Activated T-cell treated with anti-CD3 and anti-CD28 coated beads for 1 hour (primary cell): Measurements from ENCODE around the gene ASPDH.
"Not testable (repeated sequence)": the region's sequence is repeated elsewhere in the genome, so short reads cannot be mapped to it uniquely, and the experiment has no call there.

ENCODE experiments used
- DNase-seq: peaks from one replicate; pipeline ENCODE4 v3.0.0-alpha.2; 2020; ENCODE audit warnings: low read depth

The ASPDH gene

DNA sequence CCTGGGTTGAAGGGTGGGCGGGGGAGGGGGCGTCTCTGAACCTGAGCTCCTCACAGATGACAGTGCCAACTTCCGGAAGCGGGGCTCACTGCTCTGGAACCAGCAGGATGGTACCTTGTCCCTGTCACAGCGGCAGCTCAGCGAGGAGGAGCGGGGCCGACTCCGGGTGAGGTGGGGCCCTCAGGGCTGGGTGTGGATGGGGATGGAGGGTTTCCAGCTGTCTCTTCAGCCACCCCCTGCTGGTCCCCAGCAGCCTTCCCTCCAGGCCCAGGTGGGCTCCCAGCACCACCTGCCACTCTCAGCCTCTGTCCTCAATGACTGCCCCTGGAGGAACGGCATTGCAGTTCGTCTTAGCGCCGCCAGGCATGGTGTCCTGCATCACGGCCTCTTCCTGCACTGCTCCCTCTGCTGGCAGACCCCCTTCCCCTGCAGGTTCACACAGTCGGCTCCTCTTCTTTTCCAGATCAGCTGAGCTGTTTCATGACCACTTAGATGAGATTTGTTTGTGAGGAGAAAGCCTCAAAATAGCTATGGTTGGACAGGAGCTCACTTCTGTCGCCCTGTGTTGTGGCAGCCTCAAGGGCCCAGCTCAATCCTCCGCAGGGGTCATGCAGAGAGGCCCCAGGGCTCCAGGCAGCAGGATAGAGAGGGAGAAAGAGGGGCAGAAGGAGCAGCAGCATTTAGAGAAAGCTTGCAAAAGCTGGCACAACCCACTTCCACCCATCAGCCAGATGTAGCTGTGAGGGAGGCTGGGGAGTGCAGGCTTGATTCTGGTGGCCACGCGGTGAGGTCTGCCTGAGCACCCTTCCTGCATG, 34.6 kb downstream of the ASPDH start:
- no peak for DNase-seq

DNA sequence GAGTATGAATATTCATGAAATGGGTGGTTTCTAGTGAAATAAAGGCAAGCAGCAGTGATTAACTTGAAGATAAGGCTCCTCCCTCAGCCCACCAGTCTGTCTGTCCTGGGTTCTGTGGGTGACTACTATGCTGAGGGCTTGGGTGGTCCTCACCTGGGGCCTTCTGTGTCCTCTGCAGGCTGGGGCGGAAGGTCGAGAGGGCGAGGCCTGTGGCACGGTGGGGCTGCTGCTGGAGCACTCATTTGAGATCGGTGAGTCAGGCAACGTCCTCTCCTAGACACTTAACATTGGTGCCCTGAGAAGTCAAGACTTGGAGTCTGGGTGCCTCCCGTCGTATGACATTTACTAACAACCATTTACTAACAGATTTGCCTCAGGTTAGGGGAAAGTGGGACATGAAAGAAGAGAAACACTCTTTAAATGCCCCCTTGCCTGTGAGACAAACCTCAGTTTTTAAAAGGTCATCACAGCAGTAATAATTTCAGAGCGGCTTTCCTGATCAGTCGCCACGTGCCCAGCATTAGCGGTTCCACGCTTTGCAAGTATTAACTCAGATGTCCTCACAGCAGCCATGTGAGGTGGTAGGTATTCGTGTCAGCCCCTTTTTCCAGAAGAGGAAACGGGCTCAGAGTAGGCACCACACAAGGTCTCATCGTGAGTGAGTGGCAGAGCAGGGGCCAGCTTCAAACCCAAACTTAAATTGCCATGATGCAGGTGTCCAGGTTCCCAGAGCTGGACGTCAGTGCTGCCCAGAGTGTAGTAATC, 35.8 kb downstream of the ASPDH start:
- DNase-seq: no peak

DNA sequence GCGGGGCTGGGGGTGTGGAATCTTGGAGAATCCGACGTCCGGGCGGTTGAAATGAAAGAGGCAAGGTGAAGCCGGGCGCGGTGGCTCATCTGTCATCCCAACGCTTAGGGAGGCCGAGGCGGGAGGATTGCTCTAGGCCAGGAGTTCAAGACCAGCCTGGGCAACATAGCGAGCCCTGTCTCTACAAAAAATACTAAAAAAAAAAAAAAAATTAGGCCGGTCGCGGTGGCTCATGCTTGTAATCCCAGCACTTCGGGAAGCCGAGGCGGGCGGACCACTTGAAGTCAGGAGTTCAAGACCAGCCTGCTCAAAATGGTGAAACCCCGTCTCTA, 36.8 kb downstream of the ASPDH start:
- DNase-seq: no peak

DNA sequence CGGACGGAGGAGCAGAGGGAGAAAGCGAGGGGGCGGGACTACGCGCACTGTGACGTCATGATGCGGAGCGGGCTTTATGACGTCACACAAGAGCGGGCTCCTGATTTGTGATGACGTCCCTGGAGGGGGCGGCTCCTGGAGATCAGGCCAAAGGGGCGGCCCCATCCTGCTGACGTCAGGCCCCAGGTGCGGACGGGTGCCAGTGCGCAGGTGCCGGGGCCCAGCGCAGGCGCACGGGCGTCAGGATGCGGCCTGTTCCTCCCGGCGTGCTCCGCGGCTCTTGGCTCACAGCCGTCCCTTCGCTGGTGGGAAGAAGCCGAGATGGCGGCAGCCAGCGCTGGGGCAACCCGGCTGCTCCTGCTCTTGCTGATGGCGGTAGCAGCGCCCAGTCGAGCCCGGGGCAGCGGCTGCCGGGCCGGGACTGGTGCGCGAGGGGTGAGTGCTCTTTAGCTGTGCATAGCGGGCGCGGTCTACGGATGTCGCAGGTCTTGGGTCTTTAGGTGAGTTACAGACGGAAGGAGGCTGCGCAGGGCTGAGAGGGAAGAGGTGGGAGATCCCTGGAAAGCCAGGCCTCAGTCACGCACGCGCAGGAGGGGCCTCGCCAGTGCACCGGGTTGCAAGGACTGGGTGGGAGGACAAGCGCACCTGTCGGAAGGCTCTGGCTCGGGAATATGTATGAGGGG, 37.3 kb downstream of the ASPDH start, which contains the start of the genes EMC10 and GARIN5A:
TSS of gene EMC10 (plus strand) at position 284 of the 683 bp plus-strand sequence. CDS start at position 322, 38 bp downstream.
TSS of gene GARIN5A (minus strand) at position 625 of the 683 bp plus-strand sequence. CDS start at position 165, 460 bp downstream.
- peak; percentile 83 for DNase-seq

DNA sequence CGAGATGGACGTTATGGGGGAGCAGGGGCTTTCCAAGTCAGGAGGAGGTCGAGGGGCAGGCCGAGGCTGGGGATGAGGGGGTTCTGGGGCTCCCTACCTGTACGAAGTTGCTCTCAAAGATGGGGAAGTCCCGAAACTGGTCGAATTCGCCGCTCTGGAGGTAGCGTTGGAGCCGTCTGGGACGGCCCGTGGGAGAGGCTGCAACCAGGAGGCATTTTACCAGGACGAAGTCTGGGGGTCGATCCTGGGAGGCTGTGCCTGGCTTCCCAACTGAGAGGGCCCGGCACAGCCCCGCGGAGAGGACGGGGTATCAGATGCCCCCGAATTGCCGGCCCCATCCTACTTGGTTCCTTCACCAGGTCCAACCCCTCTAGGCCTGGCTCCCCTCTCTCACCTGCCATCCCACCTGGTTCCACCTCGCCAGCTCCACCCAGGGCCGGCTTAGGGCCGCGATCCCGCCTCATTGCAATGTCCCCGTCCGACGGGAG, 37.9 kb downstream of the ASPDH start:
- DNase-seq: no peak

DNA sequence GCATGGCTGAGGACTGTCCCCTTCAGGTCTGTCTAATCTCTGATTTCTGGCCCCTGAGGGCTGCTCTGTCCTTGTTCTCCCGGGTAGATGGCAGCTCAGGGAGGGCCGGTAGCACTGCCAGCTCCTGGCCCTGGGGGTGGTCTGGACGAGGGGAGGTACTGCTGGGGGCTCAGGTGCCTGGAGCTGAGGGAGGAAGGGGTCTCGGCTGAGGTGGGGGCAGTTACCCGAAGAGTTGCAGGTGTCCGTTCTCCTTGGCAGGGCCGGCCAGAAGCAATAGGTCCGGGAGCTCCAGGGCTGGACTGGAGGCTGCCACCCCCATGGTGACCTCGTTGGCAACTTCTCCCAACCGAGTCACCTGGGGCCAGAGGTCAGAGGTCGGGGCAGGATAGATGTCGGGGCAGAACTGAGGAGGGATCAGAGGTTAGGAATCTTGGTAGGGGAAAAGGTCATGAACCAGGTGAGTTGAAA, 38.6 kb downstream of the ASPDH start:
- no peak for DNase-seq

DNA sequence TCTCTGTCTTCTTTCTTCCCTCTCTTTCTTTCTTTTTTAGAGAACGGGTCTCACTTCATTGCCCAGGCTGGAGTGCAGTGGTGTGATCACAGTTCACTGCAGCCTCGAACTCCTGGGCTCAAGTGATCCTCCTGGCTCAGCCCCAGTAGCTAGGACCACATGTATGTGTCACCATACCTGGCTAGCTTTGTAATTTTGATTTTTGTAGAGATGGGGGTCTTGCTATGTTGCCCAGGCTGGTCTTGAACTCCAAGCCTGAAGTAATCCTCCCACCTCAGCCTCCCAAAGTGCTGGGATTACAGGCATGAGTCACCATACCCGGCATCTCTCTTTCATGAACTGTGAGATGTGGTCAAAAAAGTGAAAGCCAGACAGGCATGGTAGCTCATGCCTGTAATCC, 40.4 kb downstream of the ASPDH start:
- DNase-seq: not testable (repeated sequence)

DNA sequence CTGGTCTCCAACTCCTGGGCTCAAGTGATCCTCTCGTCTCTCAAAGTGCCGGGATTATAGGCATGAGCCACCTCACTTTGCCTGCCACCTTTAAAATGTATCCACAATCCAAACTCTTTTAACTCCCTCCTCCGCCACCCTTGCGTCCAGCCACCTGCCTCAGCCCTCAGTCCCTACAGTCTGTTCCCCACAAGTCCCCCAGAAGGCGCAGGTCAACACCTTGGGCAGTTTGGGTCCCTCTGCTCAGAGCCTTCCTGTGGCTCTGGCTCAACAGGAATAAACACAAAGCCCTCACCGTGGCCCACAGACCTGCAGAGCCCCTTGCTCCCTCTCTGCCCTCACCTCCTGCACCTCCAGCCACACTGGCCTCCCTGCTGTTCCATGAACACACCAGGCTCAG, 44.9 kb downstream of the ASPDH start:
- DNase-seq: no peak

DNA sequence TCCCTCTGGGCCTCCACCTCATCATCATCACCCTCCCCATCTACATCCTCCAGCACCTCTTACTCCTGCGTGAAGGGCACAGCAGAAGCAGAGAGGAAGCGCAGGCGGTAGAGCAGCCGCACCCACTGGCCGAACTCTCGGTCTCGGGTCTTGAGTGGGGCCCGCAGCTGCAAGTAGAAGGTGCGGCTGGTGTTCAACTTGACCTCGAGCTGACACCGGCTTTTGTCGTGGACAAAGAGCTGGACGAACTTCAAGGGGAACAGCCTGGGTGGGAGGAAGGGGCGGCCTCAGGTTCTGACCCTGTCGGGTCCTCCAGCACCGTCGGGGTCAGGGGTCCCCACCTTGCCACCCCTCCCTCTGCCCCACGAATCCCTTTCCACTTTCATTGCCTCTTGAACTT, 46.1 kb downstream of the ASPDH start:
- DNase-seq: no peak

DNA sequence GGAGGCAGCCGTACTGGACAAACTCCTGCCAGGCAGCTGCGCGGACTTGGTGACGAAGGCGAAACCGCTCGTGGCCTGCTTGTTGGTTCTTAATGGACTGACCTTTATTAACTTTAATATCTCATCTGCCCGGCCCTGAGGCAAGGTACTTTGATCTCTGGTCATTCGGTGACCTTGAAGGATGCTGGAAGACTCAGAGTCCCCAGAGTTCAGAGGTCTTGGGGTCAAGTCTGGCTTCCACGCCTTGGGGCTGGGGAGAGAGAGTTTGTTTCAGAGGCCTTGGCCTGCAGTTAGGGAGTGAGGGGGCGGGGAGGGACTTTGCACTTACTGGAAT, 47.0 kb downstream of the ASPDH start:
- DNase-seq: no peak

DNA sequence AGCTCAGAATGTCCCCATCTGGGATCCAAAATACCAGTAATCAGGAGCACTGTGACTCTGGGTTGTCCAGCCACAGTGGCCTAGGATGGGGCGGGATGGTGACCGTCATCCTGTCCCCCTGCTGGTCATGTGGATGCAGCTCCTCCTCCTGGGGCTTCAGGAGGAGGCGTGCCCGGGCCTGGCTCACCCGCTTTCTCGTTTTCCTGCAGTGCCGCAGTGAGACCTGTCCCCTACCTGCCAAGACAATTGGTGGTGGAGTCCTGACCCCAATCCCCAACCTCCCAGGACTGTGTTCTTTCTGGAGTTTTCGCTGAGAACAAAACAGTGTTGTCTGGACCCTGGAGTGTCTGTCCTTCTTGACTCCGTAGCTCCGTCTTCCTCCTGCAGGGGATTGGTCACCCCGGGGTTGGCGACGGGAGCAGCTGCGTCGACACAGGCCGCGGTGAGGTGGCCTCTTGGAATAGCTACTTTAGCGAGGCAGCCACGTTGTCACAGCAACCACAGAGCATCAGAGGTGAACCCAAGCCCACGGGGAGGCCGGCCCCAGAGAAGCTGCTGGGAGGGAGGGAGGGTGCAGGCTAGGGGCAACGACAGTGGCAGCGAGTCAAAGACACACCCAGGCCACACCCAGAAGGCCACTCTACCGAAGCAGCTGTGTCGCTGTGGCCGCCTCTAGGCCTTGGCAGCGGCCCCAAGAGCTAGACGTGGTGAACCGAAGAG, 47.6 kb downstream of the ASPDH start:
- DNase-seq: no peak

DNA sequence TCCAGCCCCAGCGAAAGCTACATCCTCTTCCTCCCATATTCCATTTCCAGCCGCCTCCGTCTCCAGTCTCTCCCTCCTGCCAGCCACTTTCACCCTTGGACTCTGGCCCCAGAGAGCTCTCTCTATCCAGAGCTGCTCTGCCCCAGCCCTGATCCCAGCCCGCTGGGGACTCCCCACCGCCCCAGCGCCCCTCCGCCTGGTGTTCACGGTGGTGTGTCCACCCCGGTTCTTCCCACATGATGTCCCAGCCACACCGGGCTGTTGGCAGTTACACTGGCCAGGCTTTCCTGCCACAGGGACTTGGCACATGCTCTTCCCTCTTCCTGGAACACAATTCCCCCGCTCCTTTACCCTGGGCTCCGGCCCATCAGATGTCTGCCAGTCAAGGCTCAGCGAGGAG, 48.7 kb downstream of the ASPDH start:
- no peak for DNase-seq

DNA sequence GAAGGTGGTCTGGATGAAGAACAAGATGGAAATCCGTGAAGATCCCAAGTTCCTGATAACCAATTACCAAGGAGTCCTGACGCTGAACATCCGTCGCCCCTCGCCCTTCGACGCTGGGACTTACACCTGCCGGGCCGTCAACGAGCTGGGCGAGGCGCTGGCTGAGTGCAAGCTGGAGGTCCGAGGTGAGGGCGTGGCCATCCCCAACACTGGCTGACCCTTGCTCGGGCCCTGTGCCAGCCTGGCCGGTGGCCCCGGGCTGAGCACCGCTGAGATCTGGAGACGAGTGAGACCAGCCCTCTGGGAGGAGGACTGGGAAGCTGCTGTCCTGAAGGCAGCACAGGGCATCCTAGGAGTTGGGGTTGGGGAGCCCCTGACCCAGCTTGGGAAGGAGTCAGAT, 49.4 kb downstream of the ASPDH start:
- no peak for DNase-seq

DNA sequence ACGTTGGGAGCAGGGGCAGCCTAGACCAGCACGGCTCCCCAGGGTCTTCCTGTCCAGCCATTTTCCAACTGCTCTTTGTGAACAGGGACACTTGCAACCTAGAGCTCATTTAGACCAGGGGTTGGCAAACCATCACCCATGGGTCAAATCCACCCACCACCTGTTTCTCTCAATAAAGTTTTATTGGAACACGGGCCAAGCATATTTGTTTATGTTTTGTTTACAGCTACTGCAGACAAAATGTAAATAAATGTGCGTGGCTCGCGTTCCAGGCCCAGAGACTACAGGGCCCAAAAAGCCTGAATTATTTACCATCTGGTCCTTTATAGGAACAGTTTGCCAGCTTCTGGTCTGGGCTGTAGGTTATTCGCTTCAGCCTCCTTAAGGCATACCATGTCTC, 50.7 kb downstream of the ASPDH start:
- DNase-seq: no peak
